Keratinocyte (primary cell): ENCODE results near the gene BSCL2. TPM values are rescaled to one million over a fixed set of nuclear protein-coding genes. Genes with fewer than 3 reads are reported as not detected.

Experiments used
- DNase-seq: peaks from one replicate; pipeline ENCODE4 v3.0.0-alpha.2; 2011; ENCODE audit warnings: low read depth, missing footprints, low spot score
- FAIRE-seq: peaks from 2 replicates; lab custom pipeline; 2011; peaks lifted over from hg19 to GRCh38; lab: Jason Lieb, UNC
- H2AFZ ChIP-seq: 2 replicates; pipeline ENCODE4 v1.6.0; 2012; ENCODE audit warnings: low read length, control low read depth, inconsistent platforms; ENCODE audit not compliant: control insufficient read depth
- H3K27ac ChIP-seq: 2 replicates; pipeline ENCODE4 v1.5.1; 2011; ENCODE audit warnings: low read length; ENCODE audit not compliant: control insufficient read depth, insufficient read depth
- H3K27me3 ChIP-seq: 3 replicates; pipeline ENCODE4 v1.6.0; 2011; ENCODE audit warnings: low read length; ENCODE audit not compliant: control insufficient read depth, insufficient read depth; ENCODE audit errors: extremely low read depth
- H3K36me3 ChIP-seq, 2 experiments: 2 replicates in 1 of 2; 3 replicates in 1 of 2; pipeline ENCODE4 v1.5.1; 2011; ENCODE audit warnings: low read length in 2 of 2, mild to moderate bottlenecking in 1 of 2; ENCODE audit not compliant: control insufficient read depth in 2 of 2, insufficient read depth in 2 of 2; ENCODE audit errors: extremely low read depth in 1 of 2
- H3K4me1 ChIP-seq: 3 replicates; pipeline ENCODE4 v1.5.1; 2011; ENCODE audit warnings: low read length; ENCODE audit not compliant: control insufficient read depth, insufficient read depth; ENCODE audit errors: extremely low read depth
- H3K4me2 ChIP-seq: 3 replicates; pipeline ENCODE4 v1.6.0; 2011; ENCODE audit warnings: low read depth, low read length; ENCODE audit not compliant: control insufficient read depth, insufficient read depth; ENCODE audit errors: extremely low read depth
- H3K4me3 ChIP-seq, 3 experiments: fragments of 200-600 bp in 1 of 3; sonication (generic) in 1 of 3; 2 replicates in 2 of 3; 3 replicates in 1 of 3; pipeline ENCODE4 v1.5.1; 2011 to 2016; ENCODE audit warnings: low read length in 3 of 3, mild to moderate bottlenecking in 3 of 3, control low read depth in 2 of 3, inconsistent platforms in 1 of 3, low read depth in 1 of 3, mixed read lengths in 1 of 3, mixed run types in 1 of 3, moderate library complexity in 1 of 3; ENCODE audit not compliant: control insufficient read depth in 2 of 3, insufficient read depth in 2 of 3; ENCODE audit errors: extremely low read depth in 1 of 3
- H3K79me2 ChIP-seq: 2 replicates; pipeline ENCODE4 v1.6.0; 2012; ENCODE audit warnings: low read length; ENCODE audit not compliant: control insufficient read depth, insufficient read depth
- H3K9ac ChIP-seq: 3 replicates; pipeline ENCODE4 v1.6.0; 2011; ENCODE audit warnings: low read length; ENCODE audit not compliant: control insufficient read depth, insufficient read depth; ENCODE audit errors: extremely low read depth
- H3K9me1 ChIP-seq: 3 replicates; pipeline ENCODE4 v1.6.0; 2011; ENCODE audit warnings: low read length; ENCODE audit not compliant: control insufficient read depth, insufficient read depth; ENCODE audit errors: extremely low read depth
- H3K9me3 ChIP-seq: 2 replicates; pipeline ENCODE4 v1.5.1; 2012; ENCODE audit warnings: low read depth, low read length; ENCODE audit not compliant: control insufficient read depth
- H4K20me1 ChIP-seq: 3 replicates; pipeline ENCODE4 v1.6.0; 2011; ENCODE audit warnings: low read length; ENCODE audit not compliant: control insufficient read depth, insufficient read depth; ENCODE audit errors: extremely low read depth
- EZH2 ChIP-seq: IDR thresholded peaks from one replicate; pipeline ENCODE4 v1.6.1; 2012; ENCODE audit warnings: inconsistent platforms, mild to moderate bottlenecking, low read length, moderate library complexity
- dilution Hi-C: fragments of 300-500 bp; cut with MboI; formaldehyde crosslinking; loops from one replicate; pipeline ENCODE4 v1.7.0; 2020; ENCODE audit warnings: low sequenced_read_pairs; ENCODE audit not compliant: extremely low pct_ligation_motif_present
- polyA plus RNA-seq, 5 experiments: library from polyadenylated mRNA; depleted of rRNA in 3 of 5; stranded (reverse) in 3 of 5; stranded (forward) in 1 of 5; unstranded in 1 of 5; fragments of >200 nt; gene quantifications; 1 replicate in 1 of 5; 2 replicates in 3 of 5; 3 replicates in 1 of 5; pipeline versions ENCODE4 v1.2.1 to v1.2.3, GENCODE V29; 2011 to 2012; ENCODE audit warnings: missing spikeins in 2 of 5, low read depth in 1 of 5, low replicate concordance in 1 of 5
- TF ChIP-seq, protein P1 (sequence below), 3 experiments: IDR thresholded peaks in 1 of 3; conservative IDR thresholded peaks in 1 of 3; optimal IDR thresholded peaks in 1 of 3; 2 replicates in 2 of 3; 3 replicates in 1 of 3; pipeline versions ENCODE3 to v1.5.1; 2011; ENCODE audit warnings: low read length in 3 of 3, mild to moderate bottlenecking in 3 of 3, moderate library complexity in 2 of 3, control low read depth in 1 of 3, inconsistent platforms in 1 of 3; ENCODE audit not compliant: insufficient read depth in 2 of 3; ENCODE audit errors: extremely low read depth in 1 of 3

The BSCL2 gene
- polyA plus RNA-seq, 1 donor (not counting 4 experiments of a cell fraction or from before 2014, with no cell fraction given), result 21.9 TPM

DNA sequence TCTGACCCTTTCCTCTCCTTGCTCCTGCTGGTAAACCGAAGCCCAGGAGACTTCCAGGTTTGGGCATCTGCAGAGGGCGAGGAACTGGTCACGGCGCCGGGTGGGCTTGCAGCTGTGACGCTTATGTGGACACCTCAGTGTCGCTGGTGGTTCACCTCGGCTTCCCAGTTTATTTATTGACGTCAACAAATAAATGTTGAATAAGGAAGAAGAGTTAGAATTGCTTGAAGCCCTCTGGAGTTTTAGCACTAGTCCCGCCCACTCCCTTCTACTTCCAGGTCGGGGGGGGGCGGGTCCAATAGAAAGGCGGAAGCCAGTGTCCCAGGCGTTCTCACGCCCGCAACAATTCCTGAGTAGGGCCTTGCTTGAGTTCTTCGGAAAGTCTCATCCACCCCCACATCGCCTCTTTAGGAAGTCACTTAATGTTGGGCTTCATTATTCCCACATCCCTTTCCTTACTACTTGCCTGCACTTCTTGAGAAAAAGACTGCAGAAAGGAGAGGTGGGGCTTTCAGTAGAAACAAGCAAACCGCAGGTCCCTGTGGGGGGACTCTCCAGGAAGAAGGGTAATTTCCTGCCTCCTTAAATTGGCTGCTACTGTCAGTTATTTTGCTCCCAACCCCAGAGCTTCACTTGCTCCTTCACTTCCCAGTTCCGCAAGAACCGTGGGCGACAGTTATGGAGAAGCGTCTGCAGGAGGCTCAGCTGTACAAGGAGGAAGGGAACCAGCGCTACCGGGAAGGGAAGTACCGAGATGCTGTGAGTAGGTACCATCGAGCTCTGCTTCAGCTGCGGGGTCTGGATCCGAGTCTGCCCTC lies 21.2 kb upstream of the BSCL2 start, which contains the start of gene TTC9C:
TTC9C (plus strand) TSS at position 316 of the 818 bp plus-strand sequence; CDS start at position 679, 363 bp downstream.
- Histone ChIP-seq H3K9ac (peak within 1 kb of the TSS; percentile 94), H4K20me1 (peaks cover 4% of the 10 kb centered on the region), H2AFZ (peak within 1 kb of the TSS; percentile 98), H3K4me2 (peak within 1 kb of the TSS; percentile 76), H3K9me3 (no peaks in the 10 kb centered on the region), H3K27me3 (no peaks in the 10 kb centered on the region), H3K79me2 (peaks cover 68% of the 10 kb centered on the region), H3K9me1 (no peaks in the 10 kb centered on the region), H3K27ac (peak within 1 kb of the TSS; percentile 87), H3K4me1 (peaks cover 26% of the 10 kb centered on the region), H3K4me3 (peak within 1 kb of the TSS; percentile 69 to 99 (median 80)), H3K36me3 (peaks cover 8 to 14% of the 10 kb centered on the region in 2 experiments)
- no peak for TF ChIP-seq EZH2
- TF ChIP-seq, protein P1, sequence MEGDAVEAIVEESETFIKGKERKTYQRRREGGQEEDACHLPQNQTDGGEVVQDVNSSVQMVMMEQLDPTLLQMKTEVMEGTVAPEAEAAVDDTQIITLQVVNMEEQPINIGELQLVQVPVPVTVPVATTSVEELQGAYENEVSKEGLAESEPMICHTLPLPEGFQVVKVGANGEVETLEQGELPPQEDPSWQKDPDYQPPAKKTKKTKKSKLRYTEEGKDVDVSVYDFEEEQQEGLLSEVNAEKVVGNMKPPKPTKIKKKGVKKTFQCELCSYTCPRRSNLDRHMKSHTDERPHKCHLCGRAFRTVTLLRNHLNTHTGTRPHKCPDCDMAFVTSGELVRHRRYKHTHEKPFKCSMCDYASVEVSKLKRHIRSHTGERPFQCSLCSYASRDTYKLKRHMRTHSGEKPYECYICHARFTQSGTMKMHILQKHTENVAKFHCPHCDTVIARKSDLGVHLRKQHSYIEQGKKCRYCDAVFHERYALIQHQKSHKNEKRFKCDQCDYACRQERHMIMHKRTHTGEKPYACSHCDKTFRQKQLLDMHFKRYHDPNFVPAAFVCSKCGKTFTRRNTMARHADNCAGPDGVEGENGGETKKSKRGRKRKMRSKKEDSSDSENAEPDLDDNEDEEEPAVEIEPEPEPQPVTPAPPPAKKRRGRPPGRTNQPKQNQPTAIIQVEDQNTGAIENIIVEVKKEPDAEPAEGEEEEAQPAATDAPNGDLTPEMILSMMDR (optimal IDR thresholded peaks at IDR 0.05 in 1 of 3, IDR thresholded peaks at IDR 0.05 in 1 of 3, conservative IDR thresholded peaks at IDR 0.05 in 1 of 3; ENCODE audit: extremely low read depth in 1 of 3, insufficient read depth in 2 of 3, low read length in 3 of 3), result no peak
- dilution Hi-C loops, result no loop called here
- peak; percentile 41 for DNase-seq
- FAIRE-seq, result no peak

DNA sequence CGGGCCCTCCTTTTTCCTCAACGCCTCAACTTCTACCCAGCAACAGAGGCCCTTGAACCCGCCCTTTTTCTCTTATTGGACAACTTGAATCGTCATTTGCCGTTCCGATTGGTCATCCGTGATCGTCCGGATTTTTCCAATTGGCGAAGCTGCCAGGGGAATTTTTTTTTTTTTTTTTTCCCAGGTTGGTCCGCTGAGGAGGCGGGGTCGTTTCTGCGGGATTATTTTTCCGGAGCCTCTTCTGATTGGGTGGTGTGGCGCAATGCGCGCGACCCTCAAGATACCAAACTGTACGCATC lies 20.6 kb upstream of the BSCL2 start:
- Histone ChIP-seq H3K9ac (peak overlapping the region; percentile 94), H3K9me1 (no peaks in the 10 kb centered on the region), H3K9me3 (no peaks in the 10 kb centered on the region), H3K36me3 (peaks cover 10 to 17% of the 10 kb centered on the region in 2 experiments), H3K4me3 (peak overlapping the region; percentile 69 to 99 (median 80)), H3K4me1 (peaks cover 26% of the 10 kb centered on the region), H3K27me3 (no peaks in the 10 kb centered on the region), H3K79me2 (peaks cover 69% of the 10 kb centered on the region), H3K27ac (peak overlapping the region; percentile 87), H3K4me2 (peak overlapping the region; percentile 76), H2AFZ (peak overlapping the region; percentile 98), H4K20me1 (peaks cover 4% of the 10 kb centered on the region)
- dilution Hi-C loops, result no loop called here
- peak; percentile 69 for DNase-seq
- TF ChIP-seq, protein P1 (optimal IDR thresholded peaks at IDR 0.05 in 1 of 3, IDR thresholded peaks at IDR 0.05 in 1 of 3, conservative IDR thresholded peaks at IDR 0.05 in 1 of 3; ENCODE audit: extremely low read depth in 1 of 3, insufficient read depth in 2 of 3, low read length in 3 of 3), result no peak
- no peak for TF ChIP-seq EZH2
- FAIRE-seq, result no peak
